Measurements from ENCODE around the gene COX5A. TPM values are rescaled to one million over a fixed set of nuclear protein-coding genes. Genes with fewer than 3 reads are reported as not detected.

COX5A gene
- polyA plus RNA-seq (ENCODE audit: insufficient read length), result 192 TPM
- long read RNA-seq, donor 1, transcript COX5A-201 (5 exons, 1,268 nt), result major isoform, 179 of 321 reads
- long read RNA-seq, donor 1, partial matches to known transcripts, result 122 of 321 reads
- long read RNA-seq, donor 1, other reads (novel, unspliced or antisense), result 14 of 321 reads
- long read RNA-seq, donor 2, transcript COX5A-201 (5 exons, 1,268 nt), result major isoform, 124 of 204 reads
- long read RNA-seq, donor 2, partial matches to known transcripts, result 62 of 204 reads
- long read RNA-seq, donor 2, other reads (novel, unspliced or antisense), result 10 of 204 reads
- long read RNA-seq, donor 3, transcript COX5A-201 (5 exons, 1,268 nt), result major isoform, 120 of 164 reads
- long read RNA-seq, donor 3, partial matches to known transcripts, result 39 of 164 reads
- long read RNA-seq, donor 3, other reads (novel, unspliced or antisense), result 0 of 164 reads
- long read RNA-seq, donor 4, transcript COX5A-201 (5 exons, 1,268 nt), result major isoform, 17 of 53 reads
- long read RNA-seq, donor 4, partial matches to known transcripts, result 35 of 53 reads
- long read RNA-seq, donor 4, other reads (novel, unspliced or antisense), result 0 of 53 reads
- long read RNA-seq, donor 5, transcript COX5A-201 (5 exons, 1,268 nt), result major isoform, 241 of 380 reads
- long read RNA-seq, donor 5, partial matches to known transcripts, result 124 of 380 reads
- long read RNA-seq, donor 5, other reads (novel, unspliced or antisense), result 8 of 380 reads
- long read RNA-seq, donor 6, transcript COX5A-201 (5 exons, 1,268 nt), result major isoform, 202 of 328 reads
- long read RNA-seq, donor 6, partial matches to known transcripts, result 121 of 328 reads
- long read RNA-seq, donor 6, other reads (novel, unspliced or antisense), result 0 of 328 reads
- long read RNA-seq, donor 7, transcript COX5A-203 (4 exons, 568 nt), result minor isoform, 5 of 319 reads
- long read RNA-seq, donor 7, transcript COX5A-201 (5 exons, 1,268 nt), result major isoform, 176 of 319 reads
- long read RNA-seq, donor 7, partial matches to known transcripts, result 127 of 319 reads
- long read RNA-seq, donor 7, other reads (novel, unspliced or antisense), result 7 of 319 reads
- long read RNA-seq, donor 8, transcript COX5A-201 (5 exons, 1,268 nt), result major isoform, 55 of 79 reads
- long read RNA-seq, donor 8, partial matches to known transcripts, result 23 of 79 reads
- long read RNA-seq, donor 8, other reads (novel, unspliced or antisense), result 0 of 79 reads

DNA sequence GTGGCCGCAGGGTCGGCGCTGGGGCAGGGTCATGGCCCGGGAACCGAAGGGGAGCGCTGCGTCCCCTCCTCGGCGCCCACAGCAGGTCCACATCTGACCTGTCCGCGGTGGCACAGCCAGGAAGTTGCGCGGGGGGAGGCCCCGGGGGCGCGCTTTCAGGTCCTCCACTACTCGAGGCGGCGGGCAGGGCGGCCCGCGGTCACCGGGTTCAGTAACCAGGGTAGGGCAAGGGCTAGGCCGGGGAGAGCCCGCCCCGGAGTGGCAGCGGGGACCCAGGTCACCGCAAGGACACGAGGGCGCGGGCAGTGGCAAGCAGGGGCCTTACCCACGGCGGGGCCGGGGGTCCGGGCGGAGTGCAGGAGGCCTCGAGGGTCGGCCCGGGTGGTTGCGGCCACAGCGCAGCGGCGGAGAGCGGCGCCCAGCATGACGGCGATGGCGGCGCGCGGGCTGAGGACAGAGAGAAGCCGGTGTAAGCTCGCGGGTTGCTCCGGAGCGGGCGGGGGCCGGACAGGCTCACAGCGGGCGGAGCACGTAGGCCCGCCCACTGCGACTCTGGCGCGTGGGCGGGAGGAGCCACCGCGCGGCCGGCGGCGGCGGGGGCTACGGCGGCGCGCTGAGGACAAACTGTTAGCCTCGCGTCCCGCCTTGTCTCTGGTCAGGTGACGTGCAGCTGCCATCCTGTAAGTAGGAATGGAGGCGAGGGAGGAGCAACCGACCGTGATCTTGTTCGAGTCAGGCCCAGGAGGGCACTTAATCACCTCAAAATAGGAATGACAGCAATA, at the start of gene COX5A:
Gene COX5A (minus strand): TSS at position 484 of the 782 bp plus-strand sequence. CDS start 59 bp downstream, at position 425.
- DNase-seq, result peak; percentile 96

DNA sequence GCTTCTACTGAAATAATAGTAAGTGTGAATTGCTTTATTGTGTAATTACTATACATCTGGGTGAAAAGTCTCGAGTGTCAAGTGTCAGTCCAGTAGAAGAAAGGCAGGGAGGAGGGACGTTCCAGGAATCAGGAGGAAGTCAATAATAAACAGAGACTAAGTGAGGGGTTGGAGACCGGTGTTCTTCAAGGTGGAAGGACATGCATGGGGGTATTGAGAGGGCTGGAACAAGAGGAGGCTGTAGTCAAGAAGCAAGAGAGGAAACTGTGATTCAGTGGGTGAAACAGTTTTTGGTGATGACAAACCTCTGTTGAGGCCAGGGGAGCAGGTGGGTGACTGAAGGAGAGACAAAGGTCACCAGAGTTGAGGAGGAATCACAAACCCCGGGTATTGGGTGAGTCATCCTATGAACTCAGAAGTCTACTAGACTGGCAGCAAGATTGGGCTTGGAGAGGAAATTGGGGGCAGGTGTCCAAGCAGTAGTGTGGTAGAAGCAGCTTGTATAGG, 45.9 kb upstream of the COX5A start:
- no peak for DNase-seq

DNA sequence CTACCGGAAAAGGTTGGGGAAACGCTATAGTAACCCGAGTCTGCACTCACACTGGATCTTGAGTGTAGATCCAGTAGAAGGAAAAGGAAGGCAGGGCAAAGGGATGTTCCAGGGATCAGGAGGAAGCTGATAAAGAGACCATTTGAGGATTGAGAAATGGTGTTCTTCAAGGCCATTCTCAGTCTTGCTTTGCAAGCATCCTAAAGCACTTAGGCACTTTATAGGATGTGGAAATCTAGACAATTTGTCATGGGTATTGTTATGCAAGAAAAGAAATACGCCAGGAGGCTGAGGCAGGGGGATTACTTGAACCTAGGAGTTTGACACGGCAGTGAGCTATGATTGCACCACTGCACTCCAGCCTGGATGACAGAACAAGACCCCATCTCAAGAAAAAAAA, 44.3 kb upstream of the COX5A start:
- no peak for DNase-seq

DNA sequence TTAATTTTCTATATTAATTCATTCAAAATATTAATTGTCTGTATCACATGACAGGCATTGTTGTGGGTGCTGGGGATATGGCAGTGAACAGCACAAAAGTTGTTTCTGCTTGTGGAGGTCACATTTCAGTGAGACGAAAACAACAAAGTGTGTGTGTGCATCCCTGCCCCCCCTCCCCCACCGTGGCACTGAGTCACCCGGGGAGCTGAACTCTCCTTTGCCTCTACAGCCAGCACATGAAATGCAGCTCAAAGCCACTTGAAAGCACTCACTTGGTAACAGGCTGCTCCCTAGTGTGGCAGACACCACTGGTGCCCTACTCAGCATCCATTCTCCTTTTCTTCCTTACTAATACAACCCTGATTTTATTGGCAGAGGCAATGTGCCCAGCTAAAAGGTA, 40.6 kb upstream of the COX5A start:
- no peak for DNase-seq

DNA sequence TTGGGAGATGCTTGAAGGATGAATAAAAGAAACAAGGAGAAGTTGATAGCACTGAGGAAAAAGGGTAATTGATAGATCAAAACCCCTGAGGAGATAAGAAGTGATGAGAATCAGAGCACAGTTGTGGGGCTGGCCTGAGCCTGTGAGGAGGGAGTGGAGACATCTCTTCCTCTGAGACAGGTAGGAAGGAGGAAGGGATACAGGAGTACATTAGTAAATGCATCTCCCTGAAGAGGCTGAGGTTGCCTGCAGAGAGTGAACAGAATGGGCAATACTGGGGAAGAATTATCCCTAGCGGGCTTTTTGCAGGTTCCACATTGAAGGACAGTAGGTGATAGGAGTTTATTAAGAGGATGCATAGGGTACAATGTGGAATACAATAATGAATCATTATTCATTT, 40.2 kb upstream of the COX5A start:
- no peak for DNase-seq

DNA sequence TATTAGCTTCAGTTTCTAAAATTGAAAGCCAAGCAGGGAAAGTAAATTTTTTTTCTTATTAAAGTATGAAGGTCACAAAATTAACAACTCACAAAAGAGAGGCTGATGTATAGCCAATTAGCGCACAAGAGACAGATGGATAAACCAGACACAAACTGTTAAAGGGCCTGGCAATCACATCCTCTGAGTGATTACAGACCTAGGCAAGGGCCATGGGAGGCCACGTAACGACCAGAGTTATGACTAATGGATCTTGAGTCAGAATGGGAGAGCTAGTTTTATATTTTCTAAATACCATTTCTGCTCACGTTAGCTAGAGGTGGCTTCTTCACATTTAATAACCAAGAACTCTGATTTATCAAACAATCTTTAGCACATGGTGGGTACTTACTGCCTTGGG, 39.7 kb upstream of the COX5A start:
- no peak for DNase-seq

DNA sequence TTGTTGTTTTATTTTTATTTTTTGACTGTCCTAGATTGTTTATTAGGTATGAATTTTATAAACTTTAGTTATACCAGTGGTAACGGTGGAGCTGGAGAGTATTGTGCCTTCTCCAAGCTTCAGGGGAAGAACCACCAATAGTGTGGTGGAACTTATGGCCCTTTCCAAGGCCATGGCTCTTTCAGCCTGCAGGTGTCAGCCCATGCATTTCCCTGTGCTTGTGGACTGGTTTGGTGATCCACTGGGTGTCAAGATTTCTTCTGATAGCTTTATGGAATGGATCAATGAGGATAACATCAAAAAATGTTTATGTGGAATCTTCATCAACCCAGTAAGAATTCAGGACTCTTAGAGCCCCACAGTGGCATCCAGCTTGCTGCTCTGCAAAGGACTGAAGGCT, 38.3 kb upstream of the COX5A start:
- no peak for DNase-seq

DNA sequence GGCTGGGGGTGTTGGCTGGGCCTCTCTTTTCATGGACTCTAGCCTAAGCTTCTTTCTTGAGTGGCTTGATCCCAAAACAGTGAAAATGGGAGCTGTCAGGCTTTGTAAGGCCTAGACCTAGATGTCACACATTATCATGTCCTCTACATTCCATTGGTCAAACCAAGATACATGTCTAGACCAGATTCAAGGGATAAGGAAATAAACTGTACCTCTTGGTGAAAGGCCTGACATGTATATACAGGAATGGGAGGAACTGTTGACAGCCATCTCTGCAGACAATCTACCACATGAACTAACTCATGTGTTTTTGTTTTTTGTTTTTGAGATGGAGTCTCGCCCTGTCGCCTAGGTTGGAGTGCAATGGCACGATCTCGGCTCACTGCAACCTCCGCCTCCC, 29.8 kb upstream of the COX5A start:
- no peak for DNase-seq

DNA sequence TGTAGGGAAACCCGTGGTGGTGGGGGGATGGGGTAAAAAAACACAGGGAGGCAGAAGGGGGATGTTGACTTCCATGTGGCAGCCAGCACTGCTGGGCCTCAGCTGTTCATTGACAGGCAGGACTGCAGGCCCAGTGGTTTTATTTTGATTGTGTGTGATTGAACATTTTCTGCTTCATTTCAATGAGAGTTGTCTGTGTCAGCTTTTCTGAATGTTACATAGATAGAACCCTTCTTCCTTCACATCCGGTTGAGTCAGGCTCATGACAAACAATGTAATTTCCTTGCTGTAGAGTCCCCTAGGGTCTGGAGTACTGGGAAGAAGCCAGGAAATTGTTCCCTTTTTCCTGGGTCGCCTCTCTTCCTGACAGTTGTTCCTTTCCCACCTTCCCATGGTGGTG, 26.9 kb upstream of the COX5A start:
- DNase-seq, result no peak

DNA sequence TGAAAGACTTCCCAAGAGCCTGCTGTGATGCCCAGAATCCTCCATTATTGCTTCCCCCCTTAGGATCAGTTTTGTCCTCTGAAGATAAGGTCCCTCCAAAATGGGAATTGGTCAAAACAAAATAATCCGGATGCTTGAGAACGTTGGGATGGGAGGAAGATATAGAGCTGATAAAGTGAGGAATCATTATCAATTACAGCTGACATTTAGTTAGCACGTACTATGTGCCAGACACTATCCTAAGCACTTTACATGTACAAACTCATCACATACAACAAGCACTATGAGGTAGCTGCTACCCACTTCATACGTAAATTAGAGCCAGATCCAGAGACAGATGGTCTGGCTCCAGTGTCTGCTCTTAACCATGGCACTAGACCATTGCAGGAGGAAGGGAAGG, 25.3 kb upstream of the COX5A start:
- no peak for DNase-seq

DNA sequence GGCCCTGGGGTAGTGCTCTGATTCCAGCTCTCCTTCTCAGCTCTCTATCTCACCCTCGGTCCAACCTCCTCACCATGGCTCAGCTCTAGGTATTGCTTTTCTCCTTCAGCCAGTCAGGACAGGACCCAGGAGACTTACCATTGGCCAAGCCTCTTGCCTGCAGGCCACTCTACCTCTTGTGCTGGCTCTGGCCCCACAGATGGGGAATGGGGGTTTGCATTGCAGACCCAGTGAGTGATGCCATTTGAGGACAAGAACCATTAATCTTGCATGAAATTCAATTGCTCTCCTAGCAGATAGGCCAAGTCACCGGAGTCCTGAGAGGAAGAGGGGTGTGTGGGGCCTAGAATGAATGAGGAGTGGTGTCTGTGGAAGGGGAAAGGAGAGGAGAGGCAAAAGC, 24.8 kb upstream of the COX5A start:
- no peak for DNase-seq

DNA sequence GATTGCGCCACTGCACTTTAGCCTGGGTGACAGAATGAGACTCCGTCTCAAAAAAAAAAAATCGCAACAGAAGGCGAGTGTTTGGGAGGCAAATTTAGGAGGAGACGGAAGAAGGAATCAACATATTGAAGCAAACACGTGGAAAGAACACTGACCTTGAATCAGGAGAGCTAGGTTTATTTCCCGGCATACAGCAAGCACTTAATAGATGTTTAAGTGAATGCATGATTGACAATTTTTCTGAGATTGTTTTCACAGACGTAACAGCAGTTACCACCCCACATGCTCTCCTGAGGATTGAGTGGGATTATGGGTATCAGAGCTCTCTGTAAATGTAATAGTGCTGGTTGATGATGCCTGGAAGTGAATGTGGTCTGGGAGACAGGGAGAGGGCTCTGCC, 24.3 kb upstream of the COX5A start:
- no peak for DNase-seq

DNA sequence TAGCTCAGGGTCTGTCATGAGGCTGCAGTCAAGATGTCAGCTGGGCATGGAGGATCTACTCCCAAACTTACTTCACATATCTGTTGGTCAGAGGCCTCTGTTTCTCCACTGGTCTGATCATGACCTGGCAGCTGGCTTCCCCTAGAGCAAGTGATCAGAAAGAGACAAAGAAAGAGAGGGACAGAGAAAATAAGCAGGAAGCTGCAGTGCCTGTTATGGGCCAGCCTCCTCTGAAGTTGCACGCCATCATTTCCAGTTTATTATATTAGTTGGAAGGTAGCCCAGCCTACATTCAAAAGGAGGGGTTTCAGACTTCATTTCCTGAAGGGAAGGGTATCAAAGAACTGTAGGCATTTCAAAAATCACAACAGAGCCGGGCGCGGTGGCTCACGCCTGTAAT, 23.7 kb upstream of the COX5A start:
- no peak for DNase-seq

DNA sequence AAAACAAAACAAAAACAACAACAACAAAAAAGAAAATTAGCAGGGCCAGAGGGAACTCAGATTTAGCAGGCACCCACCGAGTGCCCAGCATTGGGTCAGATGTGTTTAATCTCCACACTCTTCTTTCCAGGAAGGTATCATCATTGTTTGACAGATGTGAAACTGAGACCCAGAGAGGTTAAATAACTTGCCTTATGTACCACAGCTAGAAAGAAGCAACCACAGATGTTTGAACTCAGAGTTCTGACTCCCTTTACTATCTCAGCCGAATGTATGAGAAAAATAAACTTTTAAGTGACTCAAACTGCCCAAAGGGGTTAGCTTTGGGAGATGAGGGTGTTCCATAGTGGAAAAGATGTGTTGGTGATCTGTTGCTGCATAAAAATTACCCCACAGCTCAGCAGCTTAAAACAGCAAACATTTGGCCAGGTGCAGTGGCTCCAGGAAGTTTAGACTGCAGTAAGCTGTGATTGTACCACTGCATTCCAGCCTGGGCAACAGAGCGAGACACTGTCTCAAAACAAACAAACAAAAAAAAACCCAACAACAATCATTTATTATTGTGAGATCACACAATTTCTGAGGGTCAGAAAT, 23.2 kb upstream of the COX5A start:
- DNase-seq, result no peak

DNA sequence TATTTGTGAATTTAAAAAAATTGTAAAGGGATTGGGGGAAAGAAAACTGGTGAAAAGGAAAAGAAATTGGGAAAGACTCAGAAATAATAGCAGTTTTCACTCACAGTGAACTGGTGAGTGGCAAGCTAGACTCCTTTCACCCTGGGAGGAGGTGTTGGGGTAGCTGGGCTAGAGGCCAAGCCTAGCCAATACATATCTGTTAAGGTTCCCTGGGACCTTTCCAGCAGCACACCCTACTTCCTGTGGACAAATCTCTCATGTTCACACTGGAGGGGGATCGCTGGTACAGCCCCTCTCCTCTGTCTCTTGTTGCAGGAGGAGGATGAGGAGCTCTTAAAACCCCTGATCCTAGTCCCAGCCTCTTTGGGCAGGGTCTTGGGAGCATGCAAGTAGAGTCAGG, 22.4 kb upstream of the COX5A start:
- no peak for DNase-seq

DNA sequence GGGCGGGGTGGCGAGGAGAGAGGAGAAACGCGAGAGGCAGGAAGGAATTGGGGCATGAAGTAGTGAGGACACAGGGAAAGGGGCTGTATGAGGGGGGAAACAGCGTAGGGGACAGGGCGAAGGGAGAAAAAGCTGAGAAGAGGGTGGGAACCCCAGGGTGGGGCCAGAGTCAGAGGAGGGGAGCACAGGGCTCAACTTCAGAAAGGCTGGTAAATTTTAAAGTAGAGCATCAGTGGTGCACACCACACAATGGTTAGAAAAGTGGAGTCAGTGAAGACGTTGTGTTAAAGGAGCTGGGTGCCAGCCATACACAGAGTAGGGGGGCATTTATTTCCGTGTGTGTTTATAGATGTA, 21.7 kb upstream of the COX5A start:
- DNase-seq, result no peak

DNA sequence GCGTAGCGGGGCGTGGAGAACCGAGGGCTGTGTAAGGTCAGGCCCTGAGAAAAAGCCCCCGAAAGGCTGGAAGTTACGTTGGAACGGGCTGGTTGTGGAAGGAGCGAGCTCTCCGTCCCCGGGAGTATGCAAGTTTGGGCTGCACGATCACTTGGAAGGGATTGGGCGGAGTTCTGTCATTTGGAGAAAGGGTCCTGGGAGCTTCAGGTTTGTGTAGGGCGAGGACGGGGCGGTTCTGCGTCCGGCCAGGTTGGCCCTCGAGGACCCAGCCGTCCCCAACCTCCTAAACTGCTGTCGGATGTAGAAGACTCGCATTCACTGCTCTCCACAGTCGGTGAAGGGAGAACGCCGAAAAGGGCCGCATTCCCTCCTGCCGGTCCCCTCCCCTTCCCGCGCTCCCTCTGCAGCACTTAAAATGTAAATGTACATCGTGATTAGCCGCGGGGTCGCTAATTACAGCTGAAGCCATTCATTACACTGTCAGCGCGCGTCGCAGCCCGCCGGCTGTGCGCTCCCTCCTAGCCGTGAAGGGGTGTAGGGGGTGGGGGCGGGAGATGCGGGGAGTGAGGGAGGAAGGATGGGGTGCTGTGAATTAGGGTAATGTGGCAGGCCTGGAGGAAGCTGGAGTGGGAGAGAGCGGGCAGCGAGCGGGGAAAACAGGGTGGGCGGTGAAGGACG, 21.2 kb upstream of the COX5A start:
- DNase-seq, result no peak

DNA sequence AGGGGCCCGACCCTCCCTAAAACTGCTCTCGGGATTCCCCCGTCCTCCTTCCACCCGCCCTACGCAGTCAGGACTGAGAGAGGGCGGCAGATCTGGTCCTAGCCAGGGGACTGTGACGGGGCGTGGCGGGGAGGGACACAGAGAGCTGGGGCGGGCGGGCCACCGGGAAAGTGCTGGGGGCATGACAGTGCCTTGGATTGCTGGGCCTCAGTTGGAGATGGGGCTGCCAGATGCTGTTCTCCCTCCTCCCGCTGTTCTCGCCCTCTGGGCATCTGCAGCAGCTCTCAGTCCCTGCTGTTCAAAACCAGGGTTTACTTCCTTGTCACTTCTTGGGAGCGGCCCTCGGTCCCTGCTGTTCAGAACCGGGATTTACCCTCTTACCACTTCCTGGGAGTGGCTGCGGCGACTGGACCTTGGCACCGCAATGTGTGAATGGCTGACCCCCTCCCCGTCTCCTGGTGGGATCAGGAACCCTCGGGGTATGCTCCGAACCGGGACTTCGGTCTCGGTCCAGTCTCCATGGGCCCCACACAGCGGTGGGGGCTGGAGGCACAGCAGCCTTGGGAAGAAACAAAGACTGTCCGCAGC, 20.5 kb upstream of the COX5A start:
- no peak for DNase-seq

DNA sequence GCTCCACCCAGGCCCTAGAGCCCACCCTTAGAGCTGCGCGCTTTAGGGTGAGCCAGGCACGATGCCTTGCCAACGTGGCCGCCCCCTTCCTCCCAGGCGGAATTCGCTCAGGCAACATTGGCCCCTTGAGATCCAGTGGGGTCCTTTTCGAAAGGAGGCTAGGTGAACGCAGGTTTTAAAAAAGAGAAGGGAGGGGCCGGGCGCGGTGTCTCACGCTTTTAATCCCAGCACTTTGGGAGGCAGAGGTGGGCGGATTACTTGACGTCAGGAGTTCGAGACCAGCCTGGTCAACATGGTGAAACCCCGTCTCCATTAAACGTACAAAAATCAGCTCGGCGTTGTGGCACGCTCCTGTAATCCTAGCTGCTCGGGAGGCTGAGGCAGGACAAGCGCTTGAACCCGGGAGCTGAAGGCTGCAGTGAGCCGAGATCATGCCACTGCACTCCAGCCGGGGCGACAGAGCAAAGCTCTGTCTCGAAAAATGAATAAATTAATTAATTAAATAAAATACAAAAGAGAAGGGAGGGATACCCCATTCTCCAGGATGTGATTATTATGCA, 19.7 kb upstream of the COX5A start:
- no peak for DNase-seq

Data from left kidney (tissue), 8 donors.